Activated T-cell treated with anti-CD3 and anti-CD28 coated beads, Interleukin-2, amount 50 U/mL, for 4 hours (primary cell): ENCODE results near the gene SPATA46. TPM values are rescaled to one million over a fixed set of nuclear protein-coding genes. Genes with fewer than 3 reads are reported as not detected.

Experiments
- ATAC-seq, 2 donors: fragments of 200-7000 bp; cut with Tn5 transposase; one replicate each; pipeline ENCODE4 v1.10.0; 2021
- DNase-seq: peaks from one replicate; pipeline ENCODE4 v3.0.0-alpha.2; 2020
- H3K27me3 Mint-ChIP-seq: one replicate; pipeline ENCODE4 v1.8.0; 2021; ENCODE audit warnings: low read depth, mixed read lengths
- H3K36me3 Mint-ChIP-seq: one replicate; pipeline ENCODE4 v1.8.0; 2022; ENCODE audit warnings: mixed read lengths; ENCODE audit not compliant: insufficient read depth
- H3K4me1 Mint-ChIP-seq: one replicate; pipeline ENCODE4 v1.8.0; 2021; ENCODE audit warnings: low read depth, mixed read lengths
- H3K4me3 Mint-ChIP-seq: one replicate; pipeline ENCODE4 v1.8.0; 2021; ENCODE audit warnings: mild to moderate bottlenecking, moderate library complexity, mixed read lengths
- H3K9me3 Mint-ChIP-seq: one replicate; pipeline ENCODE4 v1.8.0; 2021; ENCODE audit warnings: mixed read lengths
- total RNA-seq, 3 donors: library from RNA; stranded (reverse); gene quantifications; one replicate each; pipeline ENCODE4 v1.2.1, GENCODE V29; 2021

SPATA46 gene
- total RNA-seq, 3 donors from 2014 or later = not detected

- ATAC-seq (no peak), DNase-seq (no peak)
- peaks cover 12% of the 10 kb centered on the region for H3K27me3 Mint-ChIP-seq
- H3K4me3 Mint-ChIP-seq = no peak overlapping the region
- H3K36me3 Mint-ChIP-seq = no peaks in the 10 kb centered on the region
- no peaks in the 10 kb centered on the region for H3K4me1 Mint-ChIP-seq
- no peaks in the 10 kb centered on the region for H3K9me3 Mint-ChIP-seq
Measured at GRCh38 chr1:162335126-162335525, 41.5 kb downstream of the SPATA46 start.

- no peaks in the 10 kb centered on the region for H3K9me3 Mint-ChIP-seq
- no peaks in the 10 kb centered on the region for H3K4me1 Mint-ChIP-seq
- no peak overlapping the region for H3K4me3 Mint-ChIP-seq
- no peaks in the 10 kb centered on the region for H3K36me3 Mint-ChIP-seq
- DNase-seq = no peak
- peaks cover 12% of the 10 kb centered on the region for H3K27me3 Mint-ChIP-seq
- no peak for ATAC-seq
Measured at GRCh38 chr1:162333991-162334390, 42.7 kb downstream of the SPATA46 start.

DNA sequence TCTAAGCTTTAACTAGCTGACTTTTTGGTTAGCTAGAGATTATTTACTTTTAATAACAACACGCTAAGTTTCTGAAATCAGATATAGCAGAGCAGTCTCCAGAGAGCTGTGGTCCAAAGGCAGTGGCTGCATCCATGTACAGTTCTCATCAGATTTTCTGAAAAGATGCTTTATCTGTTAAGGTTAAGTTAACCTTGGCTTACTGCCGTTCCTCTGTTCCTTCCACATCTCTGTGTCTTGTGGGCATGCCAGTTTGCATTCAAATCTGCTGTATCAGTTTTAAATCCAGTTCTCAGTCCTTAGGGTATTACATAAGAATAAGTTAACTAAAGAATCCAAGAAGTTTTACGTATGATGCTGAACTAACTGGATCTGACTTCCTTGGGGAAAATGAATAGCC is 46.8 kb downstream of the SPATA46 start:
- Mint-ChIP-seq H3K4me3 (no peak overlapping the region), H3K9me3 (no peaks in the 10 kb centered on the region), H3K36me3 (no peaks in the 10 kb centered on the region), H3K27me3 (peaks cover 6% of the 10 kb centered on the region), H3K4me1 (no peaks in the 10 kb centered on the region)
- no peak for DNase-seq
- no peak for ATAC-seq

DNA sequence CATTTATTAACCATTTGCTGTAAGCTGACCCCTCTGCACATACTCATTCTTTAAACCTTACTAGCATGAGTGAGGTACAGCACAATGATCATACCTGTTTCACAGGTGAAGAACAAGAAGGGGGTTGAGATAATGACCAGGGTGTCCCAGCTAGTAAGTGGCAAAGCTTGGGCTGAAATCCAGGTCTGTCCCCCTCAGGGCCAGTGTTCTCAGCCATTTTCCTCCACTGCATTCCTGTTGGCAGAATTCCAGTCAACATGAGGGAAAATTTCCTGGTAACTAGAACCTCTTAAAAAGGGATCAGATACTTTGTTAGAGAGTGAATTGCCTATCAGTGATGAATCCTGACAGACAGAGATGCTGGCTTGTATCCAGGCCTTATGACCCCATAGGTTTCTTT is 48.1 kb downstream of the SPATA46 start:
- ATAC-seq (no peak), DNase-seq (no peak)
- H3K4me1 Mint-ChIP-seq = no peaks in the 10 kb centered on the region
- H3K36me3 Mint-ChIP-seq = no peaks in the 10 kb centered on the region
- H3K9me3 Mint-ChIP-seq = no peaks in the 10 kb centered on the region
- peaks cover 3% of the 10 kb centered on the region for H3K27me3 Mint-ChIP-seq
- H3K4me3 Mint-ChIP-seq = no peak overlapping the region

DNA sequence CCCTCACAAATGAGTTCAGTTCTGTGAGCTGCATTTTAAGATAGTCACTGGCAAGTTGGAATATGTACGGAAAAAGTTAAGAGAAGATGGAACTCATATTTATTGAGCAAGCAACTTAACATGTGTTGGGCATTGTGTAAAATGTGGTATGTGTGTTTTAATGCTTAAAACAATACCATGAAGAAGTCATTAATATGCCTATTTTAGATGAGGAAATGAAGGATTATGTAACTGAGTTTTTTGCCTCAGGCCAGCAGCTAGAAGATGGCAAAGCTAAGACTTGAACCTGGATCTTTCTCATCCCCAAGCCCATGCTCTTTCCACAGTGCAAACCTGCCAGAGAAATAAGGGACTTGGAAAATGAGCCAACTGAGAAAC is 48.9 kb downstream of the SPATA46 start:
- Mint-ChIP-seq H3K27me3 (peaks cover 3% of the 10 kb centered on the region), H3K36me3 (no peaks in the 10 kb centered on the region), H3K9me3 (no peaks in the 10 kb centered on the region), H3K4me1 (no peaks in the 10 kb centered on the region), H3K4me3 (no peak overlapping the region)
- ATAC-seq = no peak
- DNase-seq = no peak

- DNase-seq = no peak
- H3K9me3 Mint-ChIP-seq = no peaks in the 10 kb centered on the region
- H3K4me3 Mint-ChIP-seq = no peak overlapping the region
- no peaks in the 10 kb centered on the region for H3K4me1 Mint-ChIP-seq
- H3K27me3 Mint-ChIP-seq = peaks cover 5% of the 10 kb centered on the region
- ATAC-seq = no peak
- H3K36me3 Mint-ChIP-seq = no peaks in the 10 kb centered on the region
Measured at GRCh38 chr1:162327144-162327787, 49.4 kb downstream of the SPATA46 start.

DNA sequence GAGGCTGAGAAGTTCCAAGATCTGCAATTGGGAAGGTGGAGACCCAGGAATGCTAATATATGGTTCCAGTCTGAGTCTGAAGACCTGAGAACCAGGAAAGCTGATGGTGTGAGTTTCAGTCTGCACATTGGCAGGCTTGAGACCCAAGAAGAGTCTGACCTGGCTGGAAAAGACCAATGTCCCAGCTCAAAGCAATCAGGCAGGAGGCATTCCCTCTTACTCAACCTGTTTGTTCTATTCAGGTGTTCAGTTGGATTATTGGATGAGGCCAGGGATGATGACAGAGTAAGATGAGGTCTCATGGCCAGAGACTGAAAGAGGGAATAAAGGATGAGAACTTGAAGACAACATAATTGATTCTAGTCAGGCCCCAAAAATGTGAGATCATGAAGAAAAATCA is 50.1 kb downstream of the SPATA46 start:
- H3K4me3 Mint-ChIP-seq = no peak overlapping the region
- DNase-seq = no peak
- no peak for ATAC-seq
- H3K9me3 Mint-ChIP-seq = no peaks in the 10 kb centered on the region
- no peaks in the 10 kb centered on the region for H3K36me3 Mint-ChIP-seq
- peaks cover 5% of the 10 kb centered on the region for H3K27me3 Mint-ChIP-seq
- no peaks in the 10 kb centered on the region for H3K4me1 Mint-ChIP-seq

DNA sequence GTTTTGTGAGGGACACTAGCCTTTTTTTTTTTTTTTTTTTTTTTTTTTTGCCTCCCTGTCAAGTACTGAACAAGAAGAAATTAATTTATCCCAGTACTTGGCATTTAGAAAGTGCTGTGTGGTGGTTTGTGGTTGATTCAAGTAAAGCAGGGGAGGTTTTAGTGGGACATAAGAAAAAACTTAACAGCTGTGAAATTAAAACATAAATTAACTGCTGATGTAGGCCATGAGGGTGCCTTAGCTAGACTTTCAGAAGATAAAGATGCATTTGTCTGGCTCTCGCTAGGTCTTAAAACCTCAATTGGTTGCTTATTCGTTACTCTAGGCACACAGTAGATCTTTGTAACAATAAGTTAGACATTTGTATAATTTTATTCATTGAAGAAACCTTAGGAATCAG is 52.3 kb downstream of the SPATA46 start:
- no peaks in the 10 kb centered on the region for H3K9me3 Mint-ChIP-seq
- ATAC-seq = no peak
- peaks cover 11% of the 10 kb centered on the region for H3K27me3 Mint-ChIP-seq
- DNase-seq = no peak
- no peaks in the 10 kb centered on the region for H3K4me1 Mint-ChIP-seq
- no peaks in the 10 kb centered on the region for H3K36me3 Mint-ChIP-seq
- no peak overlapping the region for H3K4me3 Mint-ChIP-seq

Other genes starting within 250 kb of the SPATA46 start
- under 1 TPM in 2 of 3 donors, not detected in 1; 0.10 to 0.11 TPM for gene C1orf226, start 4.9 kb upstream of the SPATA46 start, total RNA-seq
- under 1 TPM in 1 of 3 donors, not detected in 2; 0.11 TPM for gene SH2D1B, start 35.3 kb upstream of the SPATA46 start, total RNA-seq
- 10 to 100 TPM; 71.6 to 74.2 (median 73.6) TPM for gene UHMK1, start 121.0 kb upstream of the SPATA46 start, total RNA-seq
- gene UAP1, start 184.9 kb upstream of the SPATA46 start, total RNA-seq = 10 to 100 TPM; 25.3 to 31.0 (median 27.7) TPM